ENCODE measurements around the gene ZNF416.

- TF ChIP-seq CTCF (conservative IDR thresholded peaks at IDR 0.05; ENCODE audit: low read length): no peak
- TF ChIP-seq EZH2phosphoT487 (IDR thresholded peaks at IDR 0.05; ENCODE audit: borderline replicate concordance): no peak
Observed at GRCh38 chr19:57537953-57538547, 40.7 kb downstream of the ZNF416 start.
